Measurements from ENCODE around the gene OR2H2.

Gene OR2H2

GRCh38 chr6:29631209-29631810 is 46.4 kb downstream of the OR2H2 start:
- no peak for FAIRE-seq

GRCh38 chr6:29631860-29632731 is 47.2 kb downstream of the OR2H2 start:
- FAIRE-seq, result no peak

- no peak for FAIRE-seq
These were observed 48.0 kb downstream of the OR2H2 start, which contains the start of gene GABBR1 for GRCh38 chr6:29632789-29633533. Gene GABBR1 (minus strand): TSS chr6:29633183. CDS start chr6:29632385, 798 bp downstream.

GRCh38 chr6:29633534-29633905 is 48.6 kb downstream of the OR2H2 start:
- no peak for FAIRE-seq

GRCh38 chr6:29637247-29637646 is 52.3 kb downstream of the OR2H2 start:
- no peak for FAIRE-seq

Measured in TTC549 (cell line).